CD4-positive, alpha-beta T cell treated with Interleukin-21 for 1 hour (primary cell): Measurements from ENCODE around the gene MFSD1.

ENCODE experiments used
- DNase-seq: peaks from one replicate; pipeline ENCODE4 v3.0.0-alpha.2; 2020

Gene MFSD1

DNA sequence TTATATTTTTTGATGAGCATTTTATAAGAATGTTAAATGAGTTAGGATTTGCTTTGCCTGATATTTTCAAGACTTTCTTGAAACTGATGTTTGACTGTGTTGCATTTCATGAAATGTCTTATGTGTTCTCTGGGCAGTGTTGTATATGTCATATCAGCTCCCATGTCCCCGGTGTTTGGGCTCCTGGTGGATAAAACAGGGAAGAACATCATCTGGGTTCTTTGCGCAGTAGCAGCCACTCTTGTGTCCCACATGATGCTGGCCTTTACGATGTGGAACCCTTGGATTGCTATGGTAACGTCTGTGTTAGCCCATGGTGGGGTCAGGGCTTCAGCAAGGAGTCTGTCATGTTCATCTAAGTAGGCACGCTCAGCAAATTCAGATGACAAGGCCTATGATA is 20.0 kb downstream of the MFSD1 start:
- no peak for DNase-seq

DNA sequence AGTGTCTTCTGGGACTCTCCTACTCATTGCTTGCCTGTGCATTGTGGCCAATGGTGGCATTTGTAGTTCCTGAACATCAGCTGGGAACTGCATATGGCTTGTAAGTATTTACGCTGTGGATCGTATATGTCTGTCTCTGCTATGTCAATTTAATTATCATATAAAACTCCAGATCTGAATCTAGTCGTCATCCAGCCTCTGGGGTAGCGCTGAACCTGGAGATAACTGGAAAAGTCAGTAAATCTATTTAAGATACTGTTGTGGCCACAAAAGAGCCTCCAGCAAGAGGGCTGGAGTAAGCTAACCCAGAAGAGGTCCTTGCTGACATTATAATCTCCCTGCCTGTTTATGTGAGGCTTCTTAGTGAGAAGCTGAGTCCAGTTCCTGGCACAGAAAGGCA is 21.6 kb downstream of the MFSD1 start:
- no peak for DNase-seq

GRCh38 chr3:158827773-158828172 is 25.9 kb downstream of the MFSD1 start:
- DNase-seq = no peak

- no peak for DNase-seq
Measured at GRCh38 chr3:158830391-158830790, 28.5 kb downstream of the MFSD1 start.

GRCh38 chr3:158831861-158832260 is 30.0 kb downstream of the MFSD1 start:
- no peak for DNase-seq

GRCh38 chr3:158835631-158836030 is 33.8 kb downstream of the MFSD1 start:
- no peak for DNase-seq

DNA sequence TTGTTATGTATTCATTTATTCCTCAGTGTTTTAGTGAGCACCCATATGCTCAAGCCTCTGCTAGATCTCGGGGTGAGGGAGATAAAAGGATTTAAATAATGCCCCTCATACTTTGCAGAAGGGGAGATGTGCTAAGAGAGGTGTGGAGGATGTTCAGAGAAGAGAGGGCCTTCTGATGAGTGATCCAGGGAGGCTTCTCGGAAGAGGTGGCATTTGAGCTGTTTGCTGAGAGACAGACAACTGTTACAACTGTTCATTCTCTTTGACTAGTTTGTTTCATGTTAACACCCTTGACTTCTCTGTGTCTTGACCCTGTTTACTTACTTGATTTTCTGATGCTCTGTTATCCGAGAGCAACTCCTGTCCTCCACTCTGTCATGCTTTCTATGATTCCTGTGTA is 34.5 kb downstream of the MFSD1 start:
- no peak for DNase-seq

- DNase-seq = no peak
Measured at GRCh38 chr3:158837240-158837639, 35.4 kb downstream of the MFSD1 start.

DNA sequence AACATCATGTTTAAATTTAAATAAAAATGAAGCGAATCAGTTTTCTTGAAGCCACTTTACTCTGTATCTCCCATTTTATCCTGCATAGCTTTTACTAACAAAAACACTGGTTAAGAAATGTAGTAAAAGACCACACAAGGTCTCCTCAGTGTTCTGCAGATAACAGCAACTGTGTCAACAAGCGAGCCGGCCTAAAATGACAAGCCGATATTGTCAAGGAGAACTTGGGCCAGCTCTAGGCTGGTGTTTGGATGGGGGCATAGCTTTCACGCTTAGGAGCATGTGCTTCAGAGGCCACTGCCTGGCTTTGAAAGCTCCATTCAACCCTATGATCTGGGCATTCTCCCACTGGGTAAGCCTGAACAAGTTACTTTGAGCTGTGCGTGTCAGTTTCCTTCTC is 38.1 kb downstream of the MFSD1 start:
- no peak for DNase-seq

DNA sequence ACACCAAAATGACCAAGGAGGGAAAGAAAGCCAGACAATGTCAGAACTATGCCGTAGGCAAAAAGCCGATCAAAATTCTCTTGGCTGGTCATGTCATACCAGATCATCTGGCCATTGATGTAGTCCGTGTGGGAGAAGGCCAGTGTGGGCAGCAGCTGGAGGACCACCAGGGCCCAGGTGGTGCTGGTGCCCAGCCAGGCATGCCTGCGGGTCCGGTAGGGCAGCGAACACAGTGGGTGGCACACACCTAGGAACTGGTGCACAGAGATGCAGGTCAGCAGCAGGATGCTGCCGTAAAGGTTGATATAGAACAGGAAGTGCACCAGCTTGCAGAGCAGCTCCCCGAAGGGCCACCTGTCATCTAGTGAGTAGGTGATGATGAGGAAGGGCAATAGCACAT is 39.5 kb downstream of the MFSD1 start:
- DNase-seq = no peak

DNA sequence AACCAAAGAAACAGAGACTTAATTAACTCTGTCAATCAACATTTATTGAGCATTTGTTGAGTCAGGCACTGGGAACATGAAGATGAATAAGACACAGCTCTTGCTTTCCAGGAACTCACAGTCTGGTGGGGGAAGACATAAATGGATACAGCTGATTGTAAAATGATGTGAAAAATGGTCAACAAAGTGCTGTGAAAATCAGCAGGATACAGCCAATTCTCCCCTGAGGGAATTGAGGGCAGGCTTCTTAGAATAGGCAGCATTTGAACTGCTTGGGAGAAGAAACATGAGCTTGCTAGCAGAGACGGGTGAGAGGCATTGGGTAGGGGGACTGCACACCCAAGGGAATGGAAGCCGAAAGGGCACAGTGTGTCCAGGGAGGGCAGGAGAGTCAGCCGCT is 41.1 kb downstream of the MFSD1 start:
- no peak for DNase-seq

- peak; percentile 48 for DNase-seq
Measured at GRCh38 chr3:158845765-158846350, 44.0 kb downstream of the MFSD1 start.

GRCh38 chr3:158846803-158847451 is 45.1 kb downstream of the MFSD1 start:
- no peak for DNase-seq

- no peak for DNase-seq
Measured at GRCh38 chr3:158847452-158847821, 45.6 kb downstream of the MFSD1 start.

GRCh38 chr3:158847885-158848284 is 46.0 kb downstream of the MFSD1 start:
- no peak for DNase-seq

GRCh38 chr3:158849757-158850156 is 47.9 kb downstream of the MFSD1 start:
- DNase-seq = no peak

- no peak for DNase-seq
Measured at GRCh38 chr3:158859362-158859761, 57.5 kb downstream of the MFSD1 start.

- DNase-seq = no peak
Measured at GRCh38 chr3:158863247-158863646, 61.4 kb downstream of the MFSD1 start.

- no peak for DNase-seq
Measured at GRCh38 chr3:158864492-158864891, 62.6 kb downstream of the MFSD1 start.

DNA sequence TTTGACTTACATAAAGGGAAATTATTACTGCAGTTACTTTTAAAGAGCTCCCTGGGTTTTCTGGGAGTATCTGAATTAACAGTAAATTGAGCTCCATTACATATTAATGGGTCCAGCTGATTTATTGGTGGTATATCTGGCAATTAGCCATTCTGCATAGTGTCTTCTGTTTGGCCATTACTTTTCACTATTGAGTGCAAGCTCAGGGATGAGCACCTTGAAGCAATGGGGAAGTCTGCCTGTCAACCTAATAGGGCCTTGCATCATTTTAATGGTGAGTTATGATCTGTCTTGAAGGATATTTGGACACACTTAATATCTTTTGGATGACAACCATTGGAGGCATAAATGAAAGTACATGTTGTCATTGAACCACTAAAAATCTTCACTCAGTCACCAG is 73.8 kb downstream of the MFSD1 start:
- no peak for DNase-seq
